ENCODE measurements around the gene RMDN3.

DNA sequence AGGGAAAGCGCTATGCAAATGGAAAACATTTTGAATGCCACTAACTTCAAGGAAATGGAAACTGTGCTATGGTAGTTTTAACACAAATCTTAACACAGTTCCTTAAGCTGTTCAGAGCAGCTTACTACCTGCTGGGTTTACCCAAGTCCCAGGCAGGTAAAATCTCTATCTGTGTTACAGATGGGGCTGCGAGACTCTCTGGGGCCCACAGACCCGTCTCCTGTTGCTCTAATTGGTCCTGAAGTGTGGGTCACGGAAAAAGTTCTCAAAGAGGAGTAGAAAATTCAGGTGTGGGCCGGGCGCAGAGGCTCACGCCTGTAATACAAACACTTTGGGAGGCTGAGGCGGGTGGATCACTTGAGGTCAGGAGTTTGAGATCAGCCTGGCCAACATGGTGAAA, 34.9 kb upstream of the RMDN3 start:
- TF ChIP-seq, protein P1, sequence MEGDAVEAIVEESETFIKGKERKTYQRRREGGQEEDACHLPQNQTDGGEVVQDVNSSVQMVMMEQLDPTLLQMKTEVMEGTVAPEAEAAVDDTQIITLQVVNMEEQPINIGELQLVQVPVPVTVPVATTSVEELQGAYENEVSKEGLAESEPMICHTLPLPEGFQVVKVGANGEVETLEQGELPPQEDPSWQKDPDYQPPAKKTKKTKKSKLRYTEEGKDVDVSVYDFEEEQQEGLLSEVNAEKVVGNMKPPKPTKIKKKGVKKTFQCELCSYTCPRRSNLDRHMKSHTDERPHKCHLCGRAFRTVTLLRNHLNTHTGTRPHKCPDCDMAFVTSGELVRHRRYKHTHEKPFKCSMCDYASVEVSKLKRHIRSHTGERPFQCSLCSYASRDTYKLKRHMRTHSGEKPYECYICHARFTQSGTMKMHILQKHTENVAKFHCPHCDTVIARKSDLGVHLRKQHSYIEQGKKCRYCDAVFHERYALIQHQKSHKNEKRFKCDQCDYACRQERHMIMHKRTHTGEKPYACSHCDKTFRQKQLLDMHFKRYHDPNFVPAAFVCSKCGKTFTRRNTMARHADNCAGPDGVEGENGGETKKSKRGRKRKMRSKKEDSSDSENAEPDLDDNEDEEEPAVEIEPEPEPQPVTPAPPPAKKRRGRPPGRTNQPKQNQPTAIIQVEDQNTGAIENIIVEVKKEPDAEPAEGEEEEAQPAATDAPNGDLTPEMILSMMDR (IDR thresholded peaks at IDR 0.05) = no peak
- TF ChIP-seq POLR2A (IDR thresholded peaks at IDR 0.05) = no peak

Data from esophagus squamous epithelium (tissue), 4 donors.